ENCODE measurements around the gene PAQR7.

Gene PAQR7

DNA sequence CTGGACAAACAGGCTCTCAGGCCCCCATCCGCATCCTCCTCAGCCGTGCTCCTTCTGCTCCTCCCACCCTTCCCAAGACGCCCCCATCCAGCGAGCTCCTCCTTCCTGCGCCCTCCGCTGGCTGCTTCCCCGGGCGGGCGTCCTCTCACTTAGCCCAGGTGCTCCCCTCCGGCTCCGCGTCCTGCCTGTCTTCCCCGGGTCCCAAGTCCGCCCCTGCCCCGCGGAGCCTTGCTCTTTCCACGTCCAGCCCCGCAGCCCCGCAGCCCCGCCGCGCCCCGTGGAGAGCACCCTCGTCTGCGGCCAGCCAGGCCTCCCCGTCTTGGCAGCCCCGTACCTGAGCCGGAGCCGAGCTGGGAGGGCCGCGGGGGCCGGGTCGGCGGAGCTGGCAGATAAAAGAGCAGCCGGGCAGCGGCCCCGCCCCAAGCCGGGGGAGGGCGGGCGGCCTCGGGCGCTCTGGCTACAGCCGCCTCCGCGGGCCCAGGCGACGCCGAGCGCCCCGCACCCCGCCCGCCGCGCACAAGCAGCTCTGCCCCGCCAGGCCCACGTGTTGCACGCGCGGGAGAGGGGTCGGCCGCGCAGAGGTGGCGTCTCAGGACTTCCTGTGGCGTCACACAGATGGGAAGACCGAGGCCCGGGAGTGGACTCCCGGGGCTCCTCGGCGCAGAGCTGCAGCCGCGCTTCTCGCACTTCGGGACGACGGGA lies at the start of gene PAQR7:
TSS of gene PAQR7 (minus strand) at position 555 of the 702 bp plus-strand sequence. CDS start 11,869 bp downstream, outside the sequence.
- ATAC-seq, result peak; percentile 81
- peak; percentile 79 for DNase-seq

GRCh38 chr1:25924454-25924853 lies 48.9 kb upstream of the PAQR7 start:
- DNase-seq (no peak), ATAC-seq (no peak)

GRCh38 chr1:25922971-25923552 lies 47.6 kb upstream of the PAQR7 start:
- DNase-seq (no peak), ATAC-seq (peak; percentile 25)

DNA sequence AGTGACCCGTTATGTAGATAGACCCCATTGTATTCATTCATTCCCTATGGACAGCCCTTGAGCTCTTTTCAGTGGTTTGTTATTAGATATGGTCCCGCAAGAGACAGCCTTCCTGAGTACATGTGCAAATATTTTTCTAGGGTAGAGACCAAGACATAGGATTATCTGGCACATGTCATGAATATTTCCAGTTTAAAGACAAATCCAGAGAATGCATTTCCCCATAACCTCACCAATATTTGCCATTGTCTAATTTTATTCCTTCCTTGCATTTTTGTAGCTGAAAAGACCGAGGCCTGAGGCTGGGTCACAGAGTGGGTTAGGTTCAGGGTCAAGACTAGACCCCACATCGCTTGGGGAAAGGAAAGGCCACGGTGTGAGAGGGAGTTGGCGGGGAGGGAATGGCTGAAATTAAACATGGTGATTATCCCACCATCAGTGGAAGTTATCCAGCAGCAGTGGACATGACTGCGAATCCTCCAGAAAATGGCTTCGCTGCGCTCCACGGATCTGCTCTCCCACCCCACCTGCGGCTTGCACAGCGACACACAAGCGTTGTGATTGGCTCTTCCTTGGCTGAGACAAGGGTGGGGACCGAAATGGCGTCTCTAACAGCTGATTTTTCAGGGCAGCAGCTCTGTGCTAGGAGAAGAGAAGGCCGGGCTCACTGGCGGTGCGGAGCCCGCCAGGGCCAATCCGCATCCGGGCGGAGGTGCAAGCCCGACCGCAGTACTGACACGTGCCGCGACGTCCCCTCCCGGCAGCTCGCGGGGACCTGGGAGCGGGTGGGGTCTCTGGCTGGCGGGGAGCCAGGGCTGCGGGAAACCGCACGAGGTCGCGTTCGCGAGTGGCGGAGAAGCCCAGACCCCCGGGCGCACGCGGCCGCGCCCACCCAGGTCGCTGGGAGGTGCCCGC lies 46.8 kb upstream of the PAQR7 start:
- peak; percentile 57 for DNase-seq
- peak; percentile 80 for ATAC-seq

- DNase-seq, result no peak
- ATAC-seq, result no peak
Observed at GRCh38 chr1:25918615-25919014, 43.1 kb upstream of the PAQR7 start.

DNA sequence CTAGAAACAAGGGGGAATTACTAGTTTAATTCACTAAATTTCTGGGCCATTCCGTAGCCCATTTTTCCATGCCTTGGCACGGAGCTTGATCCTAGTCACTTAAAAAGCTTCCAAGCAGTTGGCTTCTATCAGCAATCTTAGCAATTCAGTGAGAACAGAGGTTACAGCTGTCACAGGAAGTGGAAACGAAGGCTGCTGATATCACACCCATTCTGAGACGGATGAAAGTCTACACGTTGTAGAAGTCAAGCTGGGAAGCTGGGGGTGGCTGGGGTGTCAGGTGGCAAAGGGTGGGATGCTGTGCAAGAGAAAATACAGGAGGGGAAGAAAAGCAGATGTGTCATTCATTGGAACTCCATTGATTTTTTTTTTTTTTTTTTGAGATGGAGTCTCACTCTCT lies 42.5 kb upstream of the PAQR7 start:
- no peak for ATAC-seq
- DNase-seq, result peak; percentile 19

- no peak for ATAC-seq
- DNase-seq, result no peak
Observed at GRCh38 chr1:25916460-25916859, 41.0 kb upstream of the PAQR7 start.

GRCh38 chr1:25914074-25914995 lies 38.8 kb upstream of the PAQR7 start:
- ATAC-seq, result no peak
- DNase-seq, result no peak

DNA sequence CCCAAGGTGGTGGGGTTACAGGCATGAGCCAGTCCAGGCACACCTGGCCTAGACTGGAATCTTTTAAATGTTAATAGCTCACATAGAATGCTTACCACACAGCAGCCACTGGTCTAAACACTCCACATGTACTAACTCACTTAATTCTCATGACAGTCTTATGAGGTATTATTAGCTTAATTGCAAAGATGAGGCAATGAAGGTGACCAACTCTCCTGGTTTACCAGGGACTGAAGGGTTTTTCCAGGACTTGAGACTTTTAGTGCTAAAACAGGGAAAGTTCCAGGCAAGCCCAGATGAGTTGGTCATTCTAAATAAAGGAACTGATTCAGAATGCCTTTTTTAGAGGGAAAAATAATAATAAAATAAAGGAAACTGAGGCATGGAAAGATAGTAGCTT lies 37.7 kb upstream of the PAQR7 start:
- ATAC-seq (no peak), DNase-seq (no peak)

GRCh38 chr1:25912076-25912831 lies 36.7 kb upstream of the PAQR7 start:
- DNase-seq, result no peak
- no peak for ATAC-seq

- no peak for ATAC-seq
- no peak for DNase-seq
Observed at GRCh38 chr1:25911162-25911561, 35.7 kb upstream of the PAQR7 start.

- DNase-seq, result no peak
- ATAC-seq, result no peak
Observed at GRCh38 chr1:25909040-25909439, 33.5 kb upstream of the PAQR7 start.

- no peak for DNase-seq
- ATAC-seq, result no peak
Observed at GRCh38 chr1:25908161-25908560, 32.7 kb upstream of the PAQR7 start.

DNA sequence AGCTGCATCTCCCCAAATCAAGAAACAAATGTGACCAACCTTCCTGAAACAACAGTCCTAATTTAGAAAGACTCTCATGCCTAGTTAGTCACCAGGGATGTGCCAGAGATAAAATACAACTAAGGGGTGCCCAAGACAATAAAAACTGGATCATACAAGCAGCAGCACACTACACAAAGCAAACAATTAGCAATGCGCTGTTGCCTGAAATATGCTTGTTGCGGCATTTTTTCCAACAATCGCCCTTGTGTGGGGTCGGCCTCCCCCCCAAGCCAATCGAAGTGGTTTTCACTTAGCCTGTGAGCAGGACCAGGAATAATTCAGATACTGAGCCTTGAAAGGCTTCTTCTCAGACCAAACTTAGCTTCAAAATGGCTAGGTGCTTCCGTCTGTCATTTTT lies 32.1 kb upstream of the PAQR7 start:
- ATAC-seq (no peak), DNase-seq (no peak)

- ATAC-seq (no peak), DNase-seq (peak; percentile 26)
Observed at GRCh38 chr1:25906644-25907300, 31.3 kb upstream of the PAQR7 start.

- DNase-seq (peak; percentile 93), ATAC-seq (peak; percentile 84)
Observed at GRCh38 chr1:25905680-25906643, 30.5 kb upstream of the PAQR7 start, which contains the start of gene STMN1. TSS of gene STMN1 (minus strand) at chr1:25906419. CDS start at chr1:25904676, 1,743 bp downstream.

- DNase-seq (peak; percentile 98), ATAC-seq (peak; percentile 85)
Observed at GRCh38 chr1:25904943-25905679, 29.6 kb upstream of the PAQR7 start.

DNA sequence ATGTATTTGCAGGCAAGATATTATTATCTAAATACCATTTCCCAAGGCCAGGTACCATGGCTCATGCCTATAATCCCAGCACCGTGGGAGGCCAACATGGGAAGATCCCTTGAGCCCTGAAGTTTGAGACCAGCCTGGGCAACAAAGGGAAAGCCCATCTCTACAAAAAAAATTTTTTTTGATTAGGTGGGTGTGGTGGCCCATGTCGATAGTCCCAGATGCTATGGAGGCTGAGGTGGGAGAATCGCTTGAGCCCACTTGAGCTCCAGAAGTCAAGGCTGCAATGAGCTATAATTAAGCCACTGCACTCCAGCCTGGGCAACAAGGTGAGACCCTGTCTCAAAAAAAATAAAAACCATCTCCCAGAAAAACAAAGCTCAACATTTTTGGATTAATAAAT lies 28.5 kb upstream of the PAQR7 start:
- no peak for ATAC-seq
- DNase-seq, result no peak

- DNase-seq (no peak), ATAC-seq (no peak)
Observed at GRCh38 chr1:25902462-25902861, 27.0 kb upstream of the PAQR7 start.

All from stimulated activated naive CD8-positive, alpha-beta T cell treated with anti-CD3 and anti-CD28 coated beads, Interleukin-15, Interleukin-2, amounts not matched to agents 100 U/mL and 50 U/mL, for 24 hours (primary cell).